OCI-LY3 (cell line): Measurements from ENCODE around the gene KCNC2.
"Not testable (repeated sequence)": the region's sequence is repeated elsewhere in the genome, so short reads cannot be mapped to it uniquely, and the experiment has no call there.

Source experiments
- H2AFZ ChIP-seq: fragments of 200-600, 300-600 bp; shearing (Covaris generic); 2 replicates; pipeline ENCODE4 v1.6.0; 2014; ENCODE audit warnings: antibody characterized with exemption, low read depth, low read length
- H3K27ac ChIP-seq: fragments of 200-600, 300-600 bp; sonication (generic); 2 replicates; pipeline ENCODE4 v1.5.1; 2014; ENCODE audit warnings: mild to moderate bottlenecking, low read length, moderate library complexity, mixed read lengths
- H3K27me3 ChIP-seq: fragments of 200-600, 300-600 bp; sonication (generic); 2 replicates; pipeline ENCODE4 v1.6.1; 2014; ENCODE audit warnings: low read depth, low read length, mixed read lengths
- H3K36me3 ChIP-seq: fragments of 200-600, 300-600 bp; sonication (generic); replicated peaks from 2 replicates; pipeline ENCODE3; 2014; ENCODE audit warnings: low read depth, low read length, mixed read lengths
- H3K4me1 ChIP-seq: fragments of 300-600, 200-600 bp; sonication (generic); 2 replicates; pipeline ENCODE4 v1.6.1; 2014; ENCODE audit warnings: low read length, mixed read lengths
- H3K4me2 ChIP-seq: fragments of 200-600, 300-600 bp; sonication (generic); 2 replicates; pipeline ENCODE4 v1.6.1; 2014; ENCODE audit warnings: low read length, mixed read lengths
- H3K4me3 ChIP-seq: fragments of 300-600, 200-600 bp; sonication (generic); 2 replicates; pipeline ENCODE4 v1.5.1; 2014; ENCODE audit warnings: antibody characterized with exemption, mild to moderate bottlenecking, low read length, moderate library complexity
- H3K79me2 ChIP-seq: fragments of 300-600, 200-600 bp; shearing (Covaris generic); 2 replicates; pipeline ENCODE4 v1.6.1; 2014; ENCODE audit warnings: mild to moderate bottlenecking, low read length, mixed read lengths
- H3K9ac ChIP-seq: fragments of 300-600, 200-600 bp; shearing (Covaris generic); 2 replicates; pipeline ENCODE4 v1.6.0; 2014; ENCODE audit warnings: mild to moderate bottlenecking, low read length, moderate library complexity
- H3K9me3 ChIP-seq: fragments of 200-600, 300-600 bp; shearing (Covaris generic); 2 replicates; pipeline ENCODE4 v1.6.1; 2014; ENCODE audit warnings: low read length, mixed read lengths; ENCODE audit not compliant: insufficient read depth
- H4K20me1 ChIP-seq: fragments of 200-600, 300-600 bp; sonication (generic); 2 replicates; pipeline ENCODE4 v1.6.1; 2016; ENCODE audit warnings: low read length, mixed read lengths; ENCODE audit not compliant: insufficient read depth
- CTCF ChIP-seq: fragments of 200-600, 300-600 bp; sonication (generic); IDR thresholded peaks from 2 replicates; pipeline ENCODE4 v1.5.1; 2014; ENCODE audit warnings: antibody characterized with exemption, low read length, low read depth
- EZH2phosphoT487 ChIP-seq: fragments of 200-600 bp; shearing (Covaris generic); IDR thresholded peaks from 2 replicates; pipeline ENCODE4 v1.6.1; 2018; ENCODE audit warnings: antibody characterized with exemption, mixed run types, low read depth

The KCNC2 gene

GRCh38 chr12:75196408-75196807 is 13.2 kb downstream of the KCNC2 start:
- Histone ChIP-seq H3K79me2 (no peaks in the 10 kb centered on the region), H3K9me3 (no peaks in the 10 kb centered on the region), H3K36me3 (no peaks in the 10 kb centered on the region), H3K4me3 (no peak overlapping the region), H3K4me1 (no peaks in the 10 kb centered on the region), H3K4me2 (no peak overlapping the region), H4K20me1 (no peaks in the 10 kb centered on the region), H3K27ac (no peak overlapping the region), H3K9ac (no peak overlapping the region), H3K27me3 (no peaks in the 10 kb centered on the region), H2AFZ (no peak overlapping the region)
- TF ChIP-seq CTCF, result no peak
- TF ChIP-seq EZH2phosphoT487, result no peak

GRCh38 chr12:75194250-75194649 is 15.4 kb downstream of the KCNC2 start:
- Histone ChIP-seq H3K9me3 (no peaks in the 10 kb centered on the region), H3K9ac (no peak overlapping the region), H2AFZ (no peak overlapping the region), H3K27ac (no peak overlapping the region), H3K27me3 (no peaks in the 10 kb centered on the region), H4K20me1 (no peaks in the 10 kb centered on the region), H3K4me1 (no peaks in the 10 kb centered on the region), H3K36me3 (no peaks in the 10 kb centered on the region), H3K4me2 (no peak overlapping the region), H3K4me3 (no peak overlapping the region), H3K79me2 (no peaks in the 10 kb centered on the region)
- TF ChIP-seq CTCF, result no peak
- no peak for TF ChIP-seq EZH2phosphoT487

DNA sequence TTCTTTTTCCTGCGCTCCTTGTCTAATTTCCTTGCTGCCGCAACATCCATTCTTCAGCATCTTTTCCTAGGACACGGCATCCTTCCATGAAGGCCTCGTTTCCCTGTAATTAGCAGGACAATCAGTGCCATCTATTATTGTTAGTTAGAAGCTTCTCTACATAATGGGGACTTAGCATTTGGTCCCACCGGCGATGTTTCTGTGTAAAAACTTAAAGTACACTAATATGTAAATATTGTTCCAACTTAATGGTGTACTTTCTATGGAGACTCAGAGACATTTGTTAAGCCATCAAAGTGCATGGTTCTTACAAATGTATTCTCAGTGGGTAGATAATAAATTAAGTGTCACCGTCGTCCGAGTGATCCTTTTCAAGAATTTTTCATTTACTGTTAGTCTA is 17.4 kb downstream of the KCNC2 start:
- Histone ChIP-seq H3K27ac (no peak overlapping the region), H3K4me3 (no peak overlapping the region), H3K4me2 (no peak overlapping the region), H3K9me3 (no peaks in the 10 kb centered on the region), H4K20me1 (no peaks in the 10 kb centered on the region), H3K27me3 (no peaks in the 10 kb centered on the region), H3K9ac (no peak overlapping the region), H3K36me3 (no peaks in the 10 kb centered on the region), H2AFZ (no peak overlapping the region), H3K79me2 (no peaks in the 10 kb centered on the region), H3K4me1 (no peaks in the 10 kb centered on the region)
- TF ChIP-seq EZH2phosphoT487 (no peak), CTCF (no peak)

DNA sequence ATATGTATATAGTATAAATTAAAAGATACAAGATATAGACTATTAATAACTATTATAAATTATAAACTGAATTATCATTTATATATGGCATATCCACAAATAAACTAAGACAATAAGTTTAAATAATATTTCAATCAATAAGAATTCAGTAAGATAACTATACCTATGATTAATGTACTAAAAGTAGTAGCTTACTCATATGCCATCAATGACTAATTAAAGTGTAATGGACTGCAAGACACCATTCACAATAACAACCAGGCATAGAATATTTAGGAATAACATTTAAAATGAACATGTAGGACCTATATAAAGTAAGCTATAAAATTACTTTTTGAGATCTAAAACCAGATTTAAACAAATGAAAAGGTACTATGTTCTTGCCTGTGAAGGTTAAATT is 18.8 kb downstream of the KCNC2 start:
- Histone ChIP-seq H3K9me3 (no peaks in the 10 kb centered on the region), H3K4me2 (no peak overlapping the region), H3K27me3 (no peaks in the 10 kb centered on the region), H3K9ac (no peak overlapping the region), H2AFZ (no peak overlapping the region), H3K79me2 (no peaks in the 10 kb centered on the region), H3K36me3 (no peaks in the 10 kb centered on the region), H3K4me1 (no peaks in the 10 kb centered on the region), H4K20me1 (no peaks in the 10 kb centered on the region), H3K27ac (no peak overlapping the region), H3K4me3 (no peak overlapping the region)
- TF ChIP-seq EZH2phosphoT487, result no peak
- no peak for TF ChIP-seq CTCF

DNA sequence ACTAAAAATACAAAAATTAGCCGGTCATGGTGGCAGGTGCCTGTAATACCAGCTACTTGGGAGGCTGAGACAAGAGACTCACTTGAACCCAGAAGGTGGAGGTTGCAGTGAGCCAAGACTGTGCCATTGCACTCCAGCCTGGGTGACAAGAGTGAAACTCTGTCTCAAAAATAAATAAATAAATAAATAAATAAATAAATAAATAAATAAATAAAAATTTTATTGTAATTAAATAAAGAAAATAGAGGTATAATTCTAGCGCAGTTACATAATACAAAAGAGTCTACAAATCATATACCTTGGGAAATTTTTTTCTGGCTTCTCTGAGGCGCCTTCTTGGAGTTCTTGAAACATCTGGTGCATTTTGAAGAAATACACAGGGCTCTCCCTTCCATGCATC is 23.8 kb downstream of the KCNC2 start:
- H3K27ac ChIP-seq, H3K79me2 ChIP-seq, H3K36me3 ChIP-seq, H3K4me1 ChIP-seq, H3K4me3 ChIP-seq, H3K27me3 ChIP-seq, H3K9ac ChIP-seq, H2AFZ ChIP-seq, H4K20me1 ChIP-seq, H3K9me3 ChIP-seq, H3K4me2 ChIP-seq: not testable (repeated sequence)
